K562 (cell line): ENCODE data around the gene TSPAN12.

ENCODE experiments used
- CBX3 ChIP-seq, 2 experiments: IDR thresholded peaks; 1 replicate in 1 of 2; 2 replicates in 1 of 2; pipeline ENCODE4 v1.6.1; 2012; ENCODE audit warnings: inconsistent platforms in 2 of 2, low read length in 2 of 2, borderline replicate concordance in 1 of 2, control low read depth in 1 of 2
- ZNF263 ChIP-seq: sonication (generic); formaldehyde crosslinking; IDR thresholded peaks from 2 replicates; pipeline ENCODE4 v1.8.0; 2022; ENCODE audit warnings: mild to moderate bottlenecking, missing genetic modification reagents, borderline replicate concordance

- TF ChIP-seq ZNF263 (CRISPR knock-in tag) (no peak), CBX3 (IDR thresholded peaks at IDR 0.05; ENCODE audit: borderline replicate concordance in 1 of 2, low read length in 2 of 2) (no peak)
These were observed 6.4 kb upstream of the TSPAN12 start for GRCh38 chr7:120864141-120864900.
